Parathyroid adenoma (tissue), 2 donors: ENCODE data around the gene FAM174B.

Source experiments
- H2AFZ ChIP-seq: fragments of 300-600 bp; sonication (generic); one replicate; pipeline ENCODE4 v1.7.0; 2017; ENCODE audit warnings: antibody characterized with exemption, mild to moderate bottlenecking
- H3K27ac ChIP-seq: fragments of 300-600 bp; sonication (generic); one replicate; pipeline ENCODE4 v1.7.0; 2017
- H3K27me3 ChIP-seq: fragments of 300-600 bp; sonication (generic); one replicate; pipeline ENCODE4 v1.7.0; 2017; ENCODE audit warnings: low read length; ENCODE audit not compliant: control insufficient read depth, insufficient read depth
- H3K36me3 ChIP-seq: fragments of 300-600 bp; sonication (generic); one replicate; pipeline ENCODE4 v1.7.0; 2017; ENCODE audit warnings: low read length; ENCODE audit not compliant: control insufficient read depth, insufficient read depth
- H3K4me1 ChIP-seq: fragments of 300-600 bp; sonication (generic); one replicate; pipeline ENCODE4 v1.7.0; 2017; ENCODE audit warnings: control low read depth
- H3K4me2 ChIP-seq: fragments of 300-600 bp; sonication (generic); one replicate; pipeline ENCODE4 v1.7.0; 2017; ENCODE audit warnings: low read length
- H3K4me3 ChIP-seq: fragments of 300-600 bp; sonication (generic); one replicate; pipeline ENCODE4 v1.7.0; 2017; ENCODE audit warnings: low read depth, low read length
- H3K79me2 ChIP-seq: fragments of 300-600 bp; sonication (generic); one replicate; pipeline ENCODE4 v1.7.0; 2017; ENCODE audit warnings: control low read depth
- H3K9ac ChIP-seq: fragments of 300-600 bp; sonication (generic); one replicate; pipeline ENCODE4 v1.7.0; 2017; ENCODE audit warnings: mild to moderate bottlenecking
- H3K9me3 ChIP-seq: fragments of 300-600 bp; sonication (generic); one replicate; pipeline ENCODE4 v1.7.0; 2017; ENCODE audit warnings: low read length; ENCODE audit not compliant: control insufficient read depth
- CTCF ChIP-seq: fragments of 300-600 bp; sonication (generic); IDR thresholded peaks from one replicate; pipeline ENCODE4 v1.7.0; 2017; ENCODE audit warnings: antibody characterized with exemption, mild to moderate bottlenecking
- donor health status: primary hyperparathyroidism.

Gene FAM174B

GRCh38 chr15:92677999-92678398 lies 22.4 kb upstream of the FAM174B start:
- Histone ChIP-seq H3K79me2 (no peaks in the 10 kb centered on the region), H3K4me1 (no peaks in the 10 kb centered on the region), H3K27ac (no peak overlapping the region), H3K36me3 (no peaks in the 10 kb centered on the region), H3K9me3 (no peaks in the 10 kb centered on the region), H3K4me3 (no peak overlapping the region), H3K9ac (no peak overlapping the region), H3K27me3 (no peaks in the 10 kb centered on the region), H3K4me2 (no peak overlapping the region), H2AFZ (no peak overlapping the region)
- TF ChIP-seq CTCF = no peak

- Histone ChIP-seq H3K4me1 (no peaks in the 10 kb centered on the region), H3K79me2 (no peaks in the 10 kb centered on the region), H3K9ac (no peak overlapping the region), H3K4me3 (no peak overlapping the region), H2AFZ (no peak overlapping the region), H3K9me3 (no peaks in the 10 kb centered on the region), H3K27ac (no peak overlapping the region), H3K36me3 (no peaks in the 10 kb centered on the region), H3K4me2 (no peak overlapping the region), H3K27me3 (no peaks in the 10 kb centered on the region)
- no peak for TF ChIP-seq CTCF
Observed at GRCh38 chr15:92676561-92676960, 21.0 kb upstream of the FAM174B start.

- no peaks in the 10 kb centered on the region for H3K4me1 ChIP-seq
- no peak overlapping the region for H3K9ac ChIP-seq
- H3K79me2 ChIP-seq = no peaks in the 10 kb centered on the region
- H3K9me3 ChIP-seq = no peaks in the 10 kb centered on the region
- no peaks in the 10 kb centered on the region for H3K36me3 ChIP-seq
- H3K27ac ChIP-seq = no peak overlapping the region
- H3K4me3 ChIP-seq = no peak overlapping the region
- H3K27me3 ChIP-seq = no peaks in the 10 kb centered on the region
- TF ChIP-seq CTCF = no peak
- H3K4me2 ChIP-seq = no peak overlapping the region
- H2AFZ ChIP-seq = no peak overlapping the region
Observed at GRCh38 chr15:92675485-92675884, 19.9 kb upstream of the FAM174B start.

GRCh38 chr15:92674347-92674746 lies 18.8 kb upstream of the FAM174B start:
- H3K79me2 ChIP-seq = no peaks in the 10 kb centered on the region
- no peak for TF ChIP-seq CTCF
- H3K9me3 ChIP-seq = no peaks in the 10 kb centered on the region
- no peak overlapping the region for H3K4me2 ChIP-seq
- H2AFZ ChIP-seq = no peak overlapping the region
- H3K9ac ChIP-seq = no peak overlapping the region
- no peak overlapping the region for H3K27ac ChIP-seq
- no peak overlapping the region for H3K4me3 ChIP-seq
- H3K27me3 ChIP-seq = no peaks in the 10 kb centered on the region
- H3K4me1 ChIP-seq = no peaks in the 10 kb centered on the region
- H3K36me3 ChIP-seq = no peaks in the 10 kb centered on the region

- Histone ChIP-seq H3K79me2 (no peaks in the 10 kb centered on the region), H3K36me3 (no peaks in the 10 kb centered on the region), H2AFZ (no peak overlapping the region), H3K4me1 (no peaks in the 10 kb centered on the region), H3K4me2 (no peak overlapping the region), H3K27me3 (no peaks in the 10 kb centered on the region), H3K9me3 (no peaks in the 10 kb centered on the region), H3K9ac (no peak overlapping the region), H3K27ac (no peak overlapping the region), H3K4me3 (no peak overlapping the region)
- TF ChIP-seq CTCF = no peak
Observed at GRCh38 chr15:92672102-92672501, 16.5 kb upstream of the FAM174B start.
